CD14-positive monocyte (primary cell): ENCODE data around the gene CSMD2. TPM values are rescaled to one million over a fixed set of nuclear protein-coding genes. Genes with fewer than 3 reads are reported as not detected.

ENCODE experiments used
- DNase-seq, 3 donors: peaks; one replicate each; pipeline ENCODE4 v3.0.0-alpha.2; 2011 to 2022
- H2AFZ ChIP-seq: 2 replicates; pipeline ENCODE4 v1.6.0; 2012; ENCODE audit warnings: mild to moderate bottlenecking, low read depth, low read length, inconsistent platforms; ENCODE audit not compliant: insufficient read depth, poor library complexity, severe bottlenecking
- H3K27ac ChIP-seq, 2 donors: 1 replicate in 1 of 2; 2 replicates in 1 of 2; pipeline ENCODE4 v1.5.1; 2012 to 2013; ENCODE audit warnings: low read length in 2 of 2, control low read depth in 1 of 2, inconsistent platforms in 1 of 2, low read depth in 1 of 2, mild to moderate bottlenecking in 1 of 2
- H3K27me3 ChIP-seq, 2 donors: one replicate each; pipeline versions ENCODE4 v1.6.0 to v1.6.1; 2011 to 2013; ENCODE audit warnings: low read length in 2 of 2; ENCODE audit not compliant: control insufficient read depth in 2 of 2, insufficient read depth in 2 of 2
- H3K36me3 ChIP-seq, 2 donors: replicated peaks in 1 of 2; 1 replicate in 1 of 2; 2 replicates in 1 of 2; pipeline versions ENCODE4 v1.5.1 to v1.6.1; 2012 to 2013; ENCODE audit warnings: low read length in 2 of 2, control low read depth in 1 of 2, inconsistent platforms in 1 of 2, mild to moderate bottlenecking in 1 of 2; ENCODE audit not compliant: insufficient read depth in 2 of 2, control insufficient read depth in 1 of 2
- H3K4me1 ChIP-seq, 2 donors: 1 replicate in 1 of 2; 2 replicates in 1 of 2; pipeline versions ENCODE4 v1.5.1 to v1.6.1; 2012 to 2013; ENCODE audit warnings: low read length in 2 of 2, control low read depth in 1 of 2, inconsistent platforms in 1 of 2, mild to moderate bottlenecking in 1 of 2, moderate library complexity in 1 of 2; ENCODE audit not compliant: insufficient read depth in 2 of 2, control insufficient read depth in 1 of 2
- H3K4me2 ChIP-seq: replicated peaks from 2 replicates; pipeline ENCODE3; 2012; ENCODE audit warnings: low read length, moderate library complexity, mild to moderate bottlenecking; ENCODE audit not compliant: poor library complexity, severe bottlenecking; ENCODE audit errors: extremely low read depth
- H3K4me3 ChIP-seq, 3 experiments: fragments of 200-600 bp in 1 of 3; sonication (generic) in 1 of 3; replicated peaks in 1 of 3; 1 replicate in 2 of 3; 2 replicates in 1 of 3; pipeline ENCODE4 v1.5.1; 2011 to 2013; ENCODE audit warnings: low read length in 3 of 3, mild to moderate bottlenecking in 3 of 3, control low read depth in 2 of 3, low read depth in 2 of 3, inconsistent platforms in 1 of 3, moderate library complexity in 1 of 3
- H3K79me2 ChIP-seq: 2 replicates; pipeline ENCODE4 v1.6.0; 2012; ENCODE audit warnings: mild to moderate bottlenecking, control low read depth, inconsistent platforms, low read length, moderate library complexity; ENCODE audit not compliant: insufficient read depth
- H3K9ac ChIP-seq: 2 replicates; pipeline ENCODE4 v1.6.0; 2017; ENCODE audit warnings: low read length, mild to moderate bottlenecking; ENCODE audit not compliant: insufficient read depth, poor library complexity, severe bottlenecking
- H3K9me3 ChIP-seq, 2 donors: replicated peaks in 1 of 2; 1 replicate in 1 of 2; 2 replicates in 1 of 2; pipeline versions ENCODE4 v1.5.1 to v1.6.1; 2012 to 2013; ENCODE audit warnings: low read length in 2 of 2, control low read depth in 1 of 2; ENCODE audit not compliant: control insufficient read depth in 1 of 2, insufficient read depth in 1 of 2
- H4K20me1 ChIP-seq: 2 replicates; pipeline ENCODE4 v1.6.0; 2012; ENCODE audit warnings: mild to moderate bottlenecking, low read length, control low read depth, moderate library complexity; ENCODE audit not compliant: insufficient read depth
- H3K27ac Mint-ChIP-seq, 7 donors: one replicate each; pipeline ENCODE4 v1.8.0; 2020; ENCODE audit warnings: mild to moderate bottlenecking in 7 of 7, mixed read lengths in 7 of 7, moderate library complexity in 6 of 7, inconsistent platforms in 2 of 7
- H3K27me3 Mint-ChIP-seq, 3 donors: one replicate each; pipeline ENCODE4 v1.8.0; 2021 to 2022; ENCODE audit warnings: low read depth in 3 of 3, mild to moderate bottlenecking in 3 of 3, mixed read lengths in 3 of 3, moderate library complexity in 3 of 3, inconsistent platforms in 1 of 3
- H3K36me3 Mint-ChIP-seq, 2 donors: one replicate each; pipeline ENCODE4 v1.8.0; 2020; ENCODE audit warnings: mixed read lengths in 2 of 2, inconsistent platforms in 1 of 2, mild to moderate bottlenecking in 1 of 2
- H3K4me1 Mint-ChIP-seq: one replicate; pipeline ENCODE4 v1.8.0; 2020; ENCODE audit warnings: mild to moderate bottlenecking, mixed read lengths
- H3K4me3 Mint-ChIP-seq, 2 donors: one replicate each; pipeline ENCODE4 v1.8.0; 2020; ENCODE audit warnings: mild to moderate bottlenecking in 2 of 2, mixed read lengths in 2 of 2, moderate library complexity in 1 of 2
- H3K9me3 Mint-ChIP-seq, 7 donors: one replicate each; pipeline ENCODE4 v1.8.0; 2020 to 2022; ENCODE audit warnings: mixed read lengths in 7 of 7, mild to moderate bottlenecking in 6 of 7, moderate library complexity in 6 of 7, inconsistent platforms in 2 of 7
- WGBS: methylation state at CpG from one replicate; pipeline ENCODE4 v1.1.5; 2013; ENCODE audit warnings: missing lambda C conversion rate; ENCODE audit not compliant: insufficient coverage; 5-methylcytosine and 5-hydroxymethylcytosine counted together
- intact Hi-C, 2 donors: fragments of 100-400 bp; cut with micrococcal nuclease; formaldehyde crosslinking; loops; one replicate each; pipeline versions ENCODE4 v1.15.0 to v1.15.1; 2023
- polyA plus RNA-seq, 3 donors: library from polyadenylated mRNA; depleted of rRNA in 1 of 3; unstranded in 2 of 3; stranded (reverse) in 1 of 3; fragments of 300-500 nt in 2 of 3; fragments of >200 nt in 1 of 3; fragmentation: Illumina TruSeq in 2 of 3; gene quantifications; 1 replicate in 2 of 3; 2 replicates in 1 of 3; pipeline ENCODE4 v1.2.3, GENCODE V29; 2012 to 2021
- TF ChIP-seq, protein P1 (sequence below): fragments of 200-600 bp; IDR thresholded peaks from one replicate; pipeline ENCODE4 v1.8.0; 2022; ENCODE audit warnings: antibody characterized with exemption, mild to moderate bottlenecking

Gene CSMD2
- polyA plus RNA-seq, 3 donors = 0.04 TPM; not detected in 2

- Histone ChIP-seq H3K9me3 (peaks cover 0 to 3% of the 10 kb centered on the region in 2 donors), H3K4me3 (no peak overlapping the region), H3K27ac (no peak overlapping the region), H3K4me1 (no peaks in the 10 kb centered on the region), H3K36me3 (no peaks in the 10 kb centered on the region), H3K27me3 (no peaks in the 10 kb centered on the region), H3K4me2 (no peak overlapping the region), H3K9ac (no peak overlapping the region), H2AFZ (no peak overlapping the region), H4K20me1 (no peaks in the 10 kb centered on the region), H3K79me2 (no peaks in the 10 kb centered on the region)
- DNase-seq = no peak
- Mint-ChIP-seq H3K27ac (no peak overlapping the region), H3K27me3 (peaks cover 0 to 9% (median 5%) of the 10 kb centered on the region in 3 donors), H3K4me1 (no peaks in the 10 kb centered on the region), H3K9me3 (peaks cover 0 to 20% (median 0%) of the 10 kb centered on the region in 7 donors), H3K4me3 (no peak overlapping the region), H3K36me3 (no peaks in the 10 kb centered on the region)
- intact Hi-C loops = no loop called here
- TF ChIP-seq, protein P1, sequence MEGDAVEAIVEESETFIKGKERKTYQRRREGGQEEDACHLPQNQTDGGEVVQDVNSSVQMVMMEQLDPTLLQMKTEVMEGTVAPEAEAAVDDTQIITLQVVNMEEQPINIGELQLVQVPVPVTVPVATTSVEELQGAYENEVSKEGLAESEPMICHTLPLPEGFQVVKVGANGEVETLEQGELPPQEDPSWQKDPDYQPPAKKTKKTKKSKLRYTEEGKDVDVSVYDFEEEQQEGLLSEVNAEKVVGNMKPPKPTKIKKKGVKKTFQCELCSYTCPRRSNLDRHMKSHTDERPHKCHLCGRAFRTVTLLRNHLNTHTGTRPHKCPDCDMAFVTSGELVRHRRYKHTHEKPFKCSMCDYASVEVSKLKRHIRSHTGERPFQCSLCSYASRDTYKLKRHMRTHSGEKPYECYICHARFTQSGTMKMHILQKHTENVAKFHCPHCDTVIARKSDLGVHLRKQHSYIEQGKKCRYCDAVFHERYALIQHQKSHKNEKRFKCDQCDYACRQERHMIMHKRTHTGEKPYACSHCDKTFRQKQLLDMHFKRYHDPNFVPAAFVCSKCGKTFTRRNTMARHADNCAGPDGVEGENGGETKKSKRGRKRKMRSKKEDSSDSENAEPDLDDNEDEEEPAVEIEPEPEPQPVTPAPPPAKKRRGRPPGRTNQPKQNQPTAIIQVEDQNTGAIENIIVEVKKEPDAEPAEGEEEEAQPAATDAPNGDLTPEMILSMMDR = no peak
- WGBS = 89% methylated on average over 2 of the region's 6 CpGs
Measured at GRCh38 chr1:33821291-33821690, 343.7 kb downstream of the CSMD2 start.

DNA sequence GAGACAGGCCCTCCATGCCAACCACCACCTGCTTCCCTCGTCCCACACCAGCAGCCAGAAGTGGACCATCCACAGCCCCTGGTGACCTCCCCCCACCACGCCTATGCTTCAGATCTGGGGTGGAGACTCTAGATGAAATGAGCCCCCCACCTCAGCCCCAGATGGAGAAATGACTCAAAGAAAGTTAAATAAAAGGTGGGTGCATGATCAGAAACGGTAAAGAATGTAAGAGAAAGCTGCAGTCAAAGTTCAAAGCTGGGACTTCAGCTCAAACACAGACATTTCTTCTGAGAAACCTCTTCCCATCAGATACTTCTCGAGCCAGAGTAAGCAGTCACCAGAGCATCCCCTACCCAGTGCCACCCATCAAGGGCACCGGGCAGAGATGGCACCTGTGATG lies 344.2 kb downstream of the CSMD2 start:
- no peak for DNase-seq
- Mint-ChIP-seq H3K27me3 (peaks cover 0 to 9% (median 5%) of the 10 kb centered on the region in 3 donors), H3K4me1 (no peaks in the 10 kb centered on the region), H3K27ac (no peak overlapping the region), H3K4me3 (no peak overlapping the region), H3K36me3 (no peaks in the 10 kb centered on the region), H3K9me3 (peaks cover 0 to 20% (median 0%) of the 10 kb centered on the region in 7 donors)
- 75% methylated on average over 1 of the region's 5 CpGs for WGBS
- Histone ChIP-seq H3K4me3 (no peak overlapping the region), H4K20me1 (no peaks in the 10 kb centered on the region), H3K9ac (no peak overlapping the region), H3K4me2 (no peak overlapping the region), H3K36me3 (no peaks in the 10 kb centered on the region), H3K4me1 (no peaks in the 10 kb centered on the region), H3K27me3 (no peaks in the 10 kb centered on the region), H3K79me2 (no peaks in the 10 kb centered on the region), H3K27ac (no peak overlapping the region), H3K9me3 (peaks cover 0 to 3% of the 10 kb centered on the region in 2 donors), H2AFZ (no peak overlapping the region)
- intact Hi-C loops = no loop called here
- TF ChIP-seq, protein P1 = no peak
